Lower lobe of right lung (tissue), 2 donors: Measurements from ENCODE around the gene OTUB1. TPM values are rescaled to one million over a fixed set of nuclear protein-coding genes. Genes with fewer than 3 reads are reported as not detected.
"Not testable (repeated sequence)": the region's sequence is repeated elsewhere in the genome, so short reads cannot be mapped to it uniquely, and the experiment has no call there.

Experiments used
- ATAC-seq, 2 donors: fragments of 200-7000 bp; cut with Tn5 transposase; one replicate each; pipeline ENCODE4 v1.9.1; 2020 to 2022; ENCODE audit warnings: mild to moderate bottlenecking in 2 of 2, moderate library complexity in 2 of 2
- DNase-seq: peaks from one replicate; pipeline ENCODE4 v3.0.0-alpha.2; 2020
- H3K27ac ChIP-seq: fragments of 200-600 bp; one replicate; pipeline ENCODE4 v1.8.0; 2022
- H3K27me3 ChIP-seq: fragments of 200-600 bp; one replicate; pipeline ENCODE4 v1.8.0; 2022; ENCODE audit warnings: low read depth
- H3K36me3 ChIP-seq: fragments of 200-600 bp; one replicate; pipeline ENCODE4 v1.8.0; 2022; ENCODE audit warnings: mild to moderate bottlenecking
- H3K4me1 ChIP-seq: fragments of 200-600 bp; one replicate; pipeline ENCODE4 v1.8.0; 2022
- H3K4me3 ChIP-seq: fragments of 200-600 bp; one replicate; pipeline ENCODE4 v1.8.0; 2022; ENCODE audit warnings: mild to moderate bottlenecking
- H3K9me3 ChIP-seq: fragments of 200-600 bp; one replicate; pipeline ENCODE4 v1.8.0; 2022
- CTCF ChIP-seq: fragments of 200-600 bp; IDR thresholded peaks from one replicate; pipeline ENCODE4 v1.8.0; 2022; ENCODE audit warnings: antibody characterized with exemption, mild to moderate bottlenecking
- intact Hi-C: fragments of 100-400 bp; cut with DNase I; formaldehyde crosslinking; loops from one replicate; pipeline ENCODE4 v1.11.0; 2022
- total RNA-seq: library from RNA; stranded (reverse); fragmentation: NEBNext Ultra II Directional; extraction: Animal tissue kit (Norgen Biotek cat#: 25700); gene quantifications from one replicate; pipeline ENCODE4 v1.2.1, GENCODE V29; 2021
- donor health status: DM: no; HTN: yes; CAD: no; lungs with severe emphysema.

The OTUB1 gene
- total RNA-seq, 1 donor from 2014 or later, result 61.9 TPM

- Histone ChIP-seq H3K9me3 (no peaks in the 10 kb centered on the region), H3K27ac (no peak overlapping the region), H3K4me1 (no peaks in the 10 kb centered on the region), H3K36me3 (no peaks in the 10 kb centered on the region), H3K27me3 (no peaks in the 10 kb centered on the region), H3K4me3 (no peak overlapping the region)
- DNase-seq (no peak), ATAC-seq (no peak)
- no peak for TF ChIP-seq CTCF
- intact Hi-C loops, result no loop called here
Observed at GRCh38 chr11:64044730-64045393, 58.6 kb downstream of the OTUB1 start.

- no peak for TF ChIP-seq CTCF
- no peak for ATAC-seq
Observed at GRCh38 chr11:64045700-64046099, 59.5 kb downstream of the OTUB1 start.

GRCh38 chr11:64047373-64047772 is 61.1 kb downstream of the OTUB1 start:
- ATAC-seq, H3K27me3 ChIP-seq, intact Hi-C loops, H3K9me3 ChIP-seq, H3K27ac ChIP-seq, DNase-seq, H3K4me3 ChIP-seq, H3K4me1 ChIP-seq, H3K36me3 ChIP-seq: not testable (repeated sequence)

More at GRCh38 chr11:64045700-64046099, 59.5 kb downstream of the OTUB1 start:
- no peaks in the 10 kb centered on the region for H3K9me3 ChIP-seq
- no peak for DNase-seq
- intact Hi-C loops, result no loop called here
- no peaks in the 10 kb centered on the region for H3K4me1 ChIP-seq
- H3K27me3 ChIP-seq, result no peaks in the 10 kb centered on the region
- H3K36me3 ChIP-seq, result no peaks in the 10 kb centered on the region
- H3K27ac ChIP-seq, result no peak overlapping the region
- H3K4me3 ChIP-seq, result no peak overlapping the region

Other genes with a start within 250 kb of the OTUB1 start
- gene ZFTA, start 217.7 kb upstream of the OTUB1 start, total RNA-seq, result 9.3 TPM
- 21.7 TPM for gene SPINDOC, start 173.0 kb upstream of the OTUB1 start, total RNA-seq
- 44.9 TPM for gene MARK2, start 147.3 kb upstream of the OTUB1 start, total RNA-seq
- 0.18 TPM for gene RCOR2, start 69.3 kb upstream of the OTUB1 start, total RNA-seq
- gene NAA40, start 47.4 kb upstream of the OTUB1 start, total RNA-seq, result 20.4 TPM
- gene COX8A, start 11.8 kb upstream of the OTUB1 start, total RNA-seq, result 212 TPM
- not detected for gene FLRT1, start 49.5 kb downstream of the OTUB1 start, total RNA-seq
- 15.0 TPM for gene MACROD1, start 179.7 kb downstream of the OTUB1 start, total RNA-seq
- gene STIP1, start 199.7 kb downstream of the OTUB1 start, total RNA-seq, result 125 TPM
- gene FERMT3, start 220.3 kb downstream of the OTUB1 start, total RNA-seq, result 92.0 TPM
- 27.8 TPM for gene TRPT1, start 239.7 kb downstream of the OTUB1 start, total RNA-seq
- gene NUDT22, start 239.8 kb downstream of the OTUB1 start, total RNA-seq, result 45.0 TPM
- 39.5 TPM for gene DNAJC4, start 244.1 kb downstream of the OTUB1 start, total RNA-seq
- 150 TPM for gene VEGFB, start 248.1 kb downstream of the OTUB1 start, total RNA-seq